Measurements from ENCODE around the gene OBSL1.
A peak's percentile ranks its signal among the peaks of the same experiment; 100 is the strongest.

OBSL1 gene

GRCh38 chr2:219514196-219514761, 57.1 kb downstream of the OBSL1 start, which contains the start of gene ASIC4:
Gene ASIC4 (plus strand): TSS chr2:219514482. CDS start chr2:219514725, 243 bp downstream.
- DNase-seq (ENCODE audit: insufficient read length) (no peak), FAIRE-seq (no peak)
- no peak for TF ChIP-seq TAF1 (IDR thresholded peaks at IDR 0.05; ENCODE audit: borderline replicate concordance, low read depth, low read length)
- TF ChIP-seq POLR2AphosphoS5 (IDR thresholded peaks at IDR 0.05; ENCODE audit: low read depth, low read length) = no peak
- TF ChIP-seq POLR2A (IDR thresholded peaks at IDR 0.05; ENCODE audit: low read depth, low read length) = no peak

- DNase-seq (ENCODE audit: insufficient read length) = no peak
- FAIRE-seq = no peak
- TF ChIP-seq POLR2AphosphoS5 (IDR thresholded peaks at IDR 0.05; ENCODE audit: low read depth, low read length) = no peak
- TF ChIP-seq POLR2A (IDR thresholded peaks at IDR 0.05; ENCODE audit: low read depth, low read length) = no peak
- no peak for TF ChIP-seq TAF1 (IDR thresholded peaks at IDR 0.05; ENCODE audit: borderline replicate concordance, low read depth, low read length)
These were observed 57.6 kb downstream of the OBSL1 start for GRCh38 chr2:219513787-219514186.

- FAIRE-seq (no peak), DNase-seq (ENCODE audit: insufficient read length) (no peak)
- TF ChIP-seq POLR2A (IDR thresholded peaks at IDR 0.05; ENCODE audit: low read depth, low read length) (no peak), POLR2AphosphoS5 (IDR thresholded peaks at IDR 0.05; ENCODE audit: low read depth, low read length) (no peak)
These were observed 58.7 kb downstream of the OBSL1 start for GRCh38 chr2:219512524-219513216.

- TF ChIP-seq POLR2AphosphoS5 (IDR thresholded peaks at IDR 0.05; ENCODE audit: low read depth, low read length) (no peak), TAF1 (IDR thresholded peaks at IDR 0.05; ENCODE audit: borderline replicate concordance, low read depth, low read length) (no peak), POLR2A (IDR thresholded peaks at IDR 0.05; ENCODE audit: low read depth, low read length) (no peak)
- DNase-seq (ENCODE audit: insufficient read length) (no peak), FAIRE-seq (no peak)
These were observed 59.6 kb downstream of the OBSL1 start for GRCh38 chr2:219511547-219512325.

- FAIRE-seq (no peak), DNase-seq (ENCODE audit: insufficient read length) (no peak)
- TF ChIP-seq TAF1 (IDR thresholded peaks at IDR 0.05; ENCODE audit: borderline replicate concordance, low read depth, low read length) = no peak
- TF ChIP-seq POLR2AphosphoS5 (IDR thresholded peaks at IDR 0.05; ENCODE audit: low read depth, low read length) = no peak
- no peak for TF ChIP-seq POLR2A (IDR thresholded peaks at IDR 0.05; ENCODE audit: low read depth, low read length)
These were observed 60.7 kb downstream of the OBSL1 start for GRCh38 chr2:219510512-219511135.

GRCh38 chr2:219509780-219510511, 61.4 kb downstream of the OBSL1 start:
- peak; percentile 68 for FAIRE-seq
- peak; percentile 67 for DNase-seq (ENCODE audit: insufficient read length)
- TF ChIP-seq POLR2AphosphoS5 (IDR thresholded peaks at IDR 0.05; ENCODE audit: low read depth, low read length) = no peak
- no peak for TF ChIP-seq TAF1 (IDR thresholded peaks at IDR 0.05; ENCODE audit: borderline replicate concordance, low read depth, low read length)
- TF ChIP-seq POLR2A (IDR thresholded peaks at IDR 0.05; ENCODE audit: low read depth, low read length) = no peak

- no peak for FAIRE-seq
- TF ChIP-seq POLR2A (IDR thresholded peaks at IDR 0.05; ENCODE audit: low read depth, low read length) (no peak), TAF1 (IDR thresholded peaks at IDR 0.05; ENCODE audit: borderline replicate concordance, low read depth, low read length) (no peak), POLR2AphosphoS5 (IDR thresholded peaks at IDR 0.05; ENCODE audit: low read depth, low read length) (no peak)
- DNase-seq (ENCODE audit: insufficient read length) = no peak
These were observed 62.2 kb downstream of the OBSL1 start for GRCh38 chr2:219508971-219509779.

GRCh38 chr2:219508444-219508734, 63.0 kb downstream of the OBSL1 start:
- no peak for FAIRE-seq
- TF ChIP-seq POLR2AphosphoS5 (IDR thresholded peaks at IDR 0.05; ENCODE audit: low read depth, low read length) (no peak), TAF1 (IDR thresholded peaks at IDR 0.05; ENCODE audit: borderline replicate concordance, low read depth, low read length) (no peak), POLR2A (IDR thresholded peaks at IDR 0.05; ENCODE audit: low read depth, low read length) (no peak)
- no peak for DNase-seq (ENCODE audit: insufficient read length)

GRCh38 chr2:219507581-219508443, 63.5 kb downstream of the OBSL1 start:
- TF ChIP-seq TAF1 (IDR thresholded peaks at IDR 0.05; ENCODE audit: borderline replicate concordance, low read depth, low read length) (no peak), POLR2A (IDR thresholded peaks at IDR 0.05; ENCODE audit: low read depth, low read length) (no peak), POLR2AphosphoS5 (IDR thresholded peaks at IDR 0.05; ENCODE audit: low read depth, low read length) (no peak)
- FAIRE-seq = no peak
- no peak for DNase-seq (ENCODE audit: insufficient read length)
